HepG2 (cell line): Measurements from ENCODE around the gene PKMYT1. TPM values are rescaled to one million over a fixed set of nuclear protein-coding genes. Genes with fewer than 3 reads are reported as not detected.
A peak's percentile ranks its signal among the peaks of the same experiment; 100 is the strongest.

ENCODE experiments used
- ARID4A ChIP-seq: sonication (generic); formaldehyde crosslinking; IDR thresholded peaks from 2 replicates; pipeline ENCODE4 v1.5.0; 2020; ENCODE audit warnings: mild to moderate bottlenecking, missing genetic modification reagents, borderline replicate concordance
- JDP2 ChIP-seq: sonication (generic); formaldehyde crosslinking; IDR thresholded peaks from 2 replicates; pipeline ENCODE4 v1.8.1; 2022; ENCODE audit warnings: missing genetic modification reagents, borderline replicate concordance
- JUNB ChIP-seq: sonication (generic); formaldehyde crosslinking; IDR thresholded peaks from 2 replicates; pipeline ENCODE4 v1.8.0; 2022; ENCODE audit warnings: missing genetic modification reagents, mild to moderate bottlenecking, borderline replicate concordance
- KLF15 ChIP-seq: sonication (generic); formaldehyde crosslinking; IDR thresholded peaks from 2 replicates; pipeline ENCODE4 v1.8.1; 2023; ENCODE audit warnings: borderline replicate concordance, mild to moderate bottlenecking, inconsistent platforms, missing genetic modification reagents, mixed read lengths
- MAFG ChIP-seq: sonication (generic); formaldehyde crosslinking; IDR thresholded peaks from 2 replicates; pipeline ENCODE4 v1.5.1; 2020; ENCODE audit warnings: mild to moderate bottlenecking, missing genetic modification reagents
- NR0B2 ChIP-seq: sonication (generic); formaldehyde crosslinking; IDR thresholded peaks from 2 replicates; pipeline ENCODE4 v1.4.0; 2020; ENCODE audit warnings: mild to moderate bottlenecking, missing genetic modification reagents
- PITX1 ChIP-seq: sonication (generic); formaldehyde crosslinking; IDR thresholded peaks from 2 replicates; pipeline ENCODE4 v1.5.1; 2020; ENCODE audit warnings: mild to moderate bottlenecking, missing genetic modification reagents
- RBM39 ChIP-seq: fragments of 200-400 bp; formaldehyde crosslinking; IDR thresholded peaks from one replicate; pipeline ENCODE4 v1.6.1; 2018; ENCODE audit warnings: antibody characterized with exemption, mild to moderate bottlenecking, low read depth, low read length; ENCODE audit not compliant: poor library complexity, severe bottlenecking
- SOX13 ChIP-seq, 3 experiments: fragments of 450-650 bp in 1 of 3; sonication (generic) in 1 of 3; formaldehyde crosslinking in 1 of 3; IDR thresholded peaks in 2 of 3; conservative IDR thresholded peaks in 1 of 3; 2 replicates each; pipeline versions ENCODE4 v1.5.0 to v1.6.1; 2016 to 2020; ENCODE audit warnings: antibody characterized with exemption in 1 of 3, mild to moderate bottlenecking in 1 of 3, missing compliant biosample characterization in 1 of 3, missing genetic modification reagents in 1 of 3, moderate library complexity in 1 of 3
- ZNF441 ChIP-seq: sonication (generic); formaldehyde crosslinking; IDR thresholded peaks from 2 replicates; pipeline ENCODE4 v1.7.0; 2021; ENCODE audit warnings: missing genetic modification reagents, borderline replicate concordance
- ZNF543 ChIP-seq: sonication (generic); formaldehyde crosslinking; IDR thresholded peaks from 2 replicates; pipeline ENCODE4 v1.4.0; 2020; ENCODE audit warnings: mild to moderate bottlenecking, missing genetic modification reagents
- ZNF589 ChIP-seq: sonication (generic); formaldehyde crosslinking; conservative IDR thresholded peaks from 2 replicates; pipeline ENCODE4 v1.8.0; 2022; ENCODE audit warnings: mild to moderate bottlenecking, moderate library complexity, missing genetic modification reagents
- polyA plus RNA-seq, 8 experiments: library from polyadenylated mRNA; depleted of rRNA in 3 of 8; stranded (reverse) in 7 of 8; unstranded in 1 of 8; fragments of >200 nt; fragmentation: Illumina TruSeq in 4 of 8; extraction: Trizol in 4 of 8; gene quantifications; 2 replicates each; pipeline versions ENCODE4 v1.2.1 to v1.2.3, GENCODE V29; 2011 to 2016; ENCODE audit warnings: low read depth in 4 of 8, missing spikeins in 1 of 8, mixed read lengths in 1 of 8; ENCODE audit not compliant: insufficient read depth in 1 of 8
- total RNA-seq, 5 experiments: library from RNA; depleted of rRNA; stranded (reverse); fragments of >200 nt; fragmentation: Illumina TruSeq; extraction: Trizol; gene quantifications; 2 replicates each; pipeline ENCODE4 v1.2.3, GENCODE V29; 2016; ENCODE audit warnings: low read depth in 1 of 5

Gene PKMYT1
- total and polyA plus RNA-seq, 2 of the 13 experiments (the other 11 are each of a cell fraction or from before 2014, with no cell fraction given) = 7.0 to 27.8 TPM

- TF ChIP-seq ARID4A = peak; percentile 81; the same call in 1 of the 2 replicates
- peak; percentile 51 for TF ChIP-seq RBM39
- no peak for TF ChIP-seq JUNB (CRISPR knock-in tag)
- TF ChIP-seq ZNF589 = no peak
- 0 out of 2 replicates have a peak, but pooled peaks have one; percentile 31 for TF ChIP-seq ZNF543 (CRISPR knock-in tag)
- TF ChIP-seq NR0B2 (CRISPR knock-in tag) = no peak
- TF ChIP-seq KLF15 (CRISPR knock-in tag) = no peak; the same call in 1 of the 2 replicates
- TF ChIP-seq ZNF441 (CRISPR knock-in tag) = no peak
- TF ChIP-seq SOX13 (IDR thresholded peaks at IDR 0.05) = no peak
- peak in 1 of 2 experiments; percentile 45; a peak in 1 of 4 replicates for TF ChIP-seq SOX13 (CRISPR knock-in tag; conservative IDR thresholded peaks at IDR 0.05 in 1 of 2, IDR thresholded peaks at IDR 0.05 in 1 of 2)
- TF ChIP-seq MAFG (CRISPR knock-in tag) = no peak
- TF ChIP-seq PITX1 (CRISPR knock-in tag) = peak; percentile 50; the same call in 1 of the 2 replicates
- TF ChIP-seq JDP2 (CRISPR knock-in tag) = no peak
Measured at GRCh38 chr16:3003582-3004270, 23.5 kb upstream of the PKMYT1 start (continued).
